D721Med (cell line): ENCODE results near the gene CADPS2.
"Not testable (repeated sequence)": the region's sequence is repeated elsewhere in the genome, so short reads cannot be mapped to it uniquely, and the experiment has no call there.

Experiments used
- DNase-seq: peaks from one replicate; pipeline ENCODE4 v3.0.0; 2011; ENCODE audit warnings: low spot score; ENCODE audit not compliant: insufficient read length
- FAIRE-seq: peaks from 2 replicates; lab custom pipeline; 2011; peaks lifted over from hg19 to GRCh38; lab: Jason Lieb, UNC
- TF ChIP-seq, protein P1 (sequence below): IDR thresholded peaks from 2 replicates; pipeline ENCODE4 v1.5.1; 2012; ENCODE audit warnings: mild to moderate bottlenecking, control low read depth; ENCODE audit not compliant: insufficient read depth; ENCODE audit errors: missing control alignments

The CADPS2 gene

DNA sequence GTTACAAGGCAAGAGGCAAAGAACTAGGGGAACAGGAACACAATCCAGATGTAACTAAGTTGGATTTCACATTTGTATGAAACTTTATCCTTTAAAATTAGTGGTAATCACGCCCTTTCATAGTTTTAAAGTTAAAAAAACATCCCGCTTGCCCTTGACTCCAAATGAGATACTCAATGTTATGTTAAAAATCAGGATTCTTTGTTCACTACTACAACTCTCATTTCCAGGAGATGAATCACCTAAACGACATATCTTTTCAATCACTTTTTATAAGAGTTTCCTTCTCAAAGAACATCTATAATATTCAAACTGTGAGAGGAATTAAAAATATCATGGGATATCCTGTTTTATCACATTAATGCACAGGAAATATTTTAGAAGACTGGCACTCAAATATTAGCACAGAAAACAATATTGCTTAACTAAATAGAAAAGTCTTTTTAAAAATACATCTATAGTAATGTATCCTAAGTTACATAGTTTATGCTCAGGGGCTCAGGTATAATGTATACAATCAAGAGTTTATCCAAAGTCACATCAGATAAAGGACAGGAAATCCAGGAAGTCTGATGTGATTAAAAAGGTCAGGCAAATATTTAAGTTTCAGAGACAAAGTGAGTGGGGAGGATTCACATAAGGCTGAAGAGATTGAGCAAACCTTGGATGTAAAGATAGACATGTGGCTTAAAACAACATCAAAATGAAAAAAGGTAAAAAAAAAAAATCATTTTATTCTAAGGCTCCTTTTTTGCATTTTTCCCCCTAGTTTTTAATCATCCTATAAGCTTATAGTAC is 41.9 kb downstream of the CADPS2 start:
- no peak for DNase-seq
- no peak for FAIRE-seq
- TF ChIP-seq, protein P1, sequence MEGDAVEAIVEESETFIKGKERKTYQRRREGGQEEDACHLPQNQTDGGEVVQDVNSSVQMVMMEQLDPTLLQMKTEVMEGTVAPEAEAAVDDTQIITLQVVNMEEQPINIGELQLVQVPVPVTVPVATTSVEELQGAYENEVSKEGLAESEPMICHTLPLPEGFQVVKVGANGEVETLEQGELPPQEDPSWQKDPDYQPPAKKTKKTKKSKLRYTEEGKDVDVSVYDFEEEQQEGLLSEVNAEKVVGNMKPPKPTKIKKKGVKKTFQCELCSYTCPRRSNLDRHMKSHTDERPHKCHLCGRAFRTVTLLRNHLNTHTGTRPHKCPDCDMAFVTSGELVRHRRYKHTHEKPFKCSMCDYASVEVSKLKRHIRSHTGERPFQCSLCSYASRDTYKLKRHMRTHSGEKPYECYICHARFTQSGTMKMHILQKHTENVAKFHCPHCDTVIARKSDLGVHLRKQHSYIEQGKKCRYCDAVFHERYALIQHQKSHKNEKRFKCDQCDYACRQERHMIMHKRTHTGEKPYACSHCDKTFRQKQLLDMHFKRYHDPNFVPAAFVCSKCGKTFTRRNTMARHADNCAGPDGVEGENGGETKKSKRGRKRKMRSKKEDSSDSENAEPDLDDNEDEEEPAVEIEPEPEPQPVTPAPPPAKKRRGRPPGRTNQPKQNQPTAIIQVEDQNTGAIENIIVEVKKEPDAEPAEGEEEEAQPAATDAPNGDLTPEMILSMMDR: no peak

DNA sequence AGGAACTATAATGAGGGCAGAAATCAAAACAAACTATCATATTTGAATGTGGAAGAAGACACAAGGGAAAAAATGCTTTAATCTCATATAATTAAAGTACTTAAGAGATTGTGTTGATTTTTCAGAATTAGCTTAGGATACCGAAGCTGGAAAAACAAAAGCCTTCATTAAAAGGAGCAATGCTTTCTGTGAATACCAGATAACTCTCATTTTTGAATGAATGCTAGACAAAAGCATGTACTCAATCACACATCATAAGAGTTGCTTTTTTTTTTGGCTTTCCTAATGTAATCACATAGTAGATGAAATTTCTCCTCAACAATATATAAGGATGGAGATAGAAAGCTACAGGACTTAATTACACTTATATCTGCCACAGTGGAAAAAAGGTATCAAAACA is 43.3 kb downstream of the CADPS2 start:
- FAIRE-seq: no peak

DNA sequence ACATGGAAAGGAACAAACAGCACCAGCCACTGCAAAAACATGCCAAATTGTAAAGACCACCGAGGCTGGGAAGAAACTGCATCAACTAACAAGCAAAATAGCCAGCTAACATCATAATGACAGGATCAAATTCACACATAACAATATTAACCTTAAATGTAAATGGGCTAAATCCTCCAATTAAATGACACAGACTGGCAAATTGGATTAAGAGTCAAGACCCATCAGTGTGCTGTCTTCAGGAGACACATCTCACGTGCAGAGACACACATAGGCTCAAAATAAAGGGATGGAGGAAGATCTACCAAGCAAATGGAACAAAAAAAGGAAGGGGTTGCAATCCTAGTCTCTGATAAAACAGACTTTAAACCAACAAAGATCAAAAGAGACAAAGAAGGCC is 50.0 kb downstream of the CADPS2 start:
- not testable (repeated sequence) for DNase-seq, FAIRE-seq

More for the DNA sequence above, 43.3 kb downstream of the CADPS2 start:
- no peak for DNase-seq
- TF ChIP-seq, protein P1: no peak

DNA sequence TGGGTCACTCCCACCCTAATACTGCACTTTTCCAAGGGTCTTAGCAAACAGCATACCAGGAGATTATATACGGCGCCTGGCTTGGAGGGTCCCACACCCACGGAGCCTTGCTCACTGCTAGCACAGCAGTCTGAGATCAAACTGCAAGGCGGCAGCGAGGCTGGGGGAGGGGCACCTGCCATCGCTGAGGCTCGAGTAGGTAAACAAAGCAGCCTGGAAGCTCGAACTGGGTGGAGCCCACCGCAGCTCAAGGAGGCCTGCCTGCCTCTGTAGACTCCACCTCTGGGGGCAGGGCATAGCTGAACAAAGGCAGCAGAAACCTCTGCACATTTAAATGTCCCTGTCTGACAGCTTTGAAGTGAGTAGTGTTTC is 51.7 kb downstream of the CADPS2 start:
- DNase-seq, FAIRE-seq: not testable (repeated sequence)

DNA sequence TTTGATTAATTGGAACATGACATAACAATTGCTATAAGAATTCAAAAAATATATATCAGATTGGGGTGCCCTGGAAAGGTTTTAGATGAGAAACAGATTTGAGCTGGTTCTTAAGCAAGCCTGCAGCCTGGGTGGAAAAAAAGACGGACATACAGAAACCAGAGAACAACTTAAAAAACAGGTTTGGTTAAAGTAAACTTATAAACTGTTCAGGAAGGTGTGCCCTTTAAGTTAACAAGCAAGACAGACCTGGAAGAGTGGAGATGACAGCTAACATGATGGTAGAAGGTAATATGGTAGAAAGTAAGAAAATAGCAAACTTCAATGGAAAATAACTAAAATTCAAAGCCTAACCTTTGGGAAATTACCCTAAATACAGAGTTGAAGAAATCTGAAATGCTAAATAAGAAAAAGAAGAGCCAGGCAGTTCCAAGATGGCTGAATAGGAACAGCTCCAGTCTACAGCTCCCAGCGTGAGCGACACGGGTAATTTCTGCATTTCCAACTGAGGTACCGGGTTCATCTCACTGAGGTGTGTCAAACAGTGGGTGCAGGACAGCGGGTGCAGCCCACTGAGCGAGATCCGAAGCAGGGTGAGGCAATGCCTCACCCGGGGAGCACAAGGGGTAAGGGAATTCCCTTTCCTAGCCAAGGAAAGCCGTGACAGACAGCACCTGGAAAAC is 52.2 kb downstream of the CADPS2 start:
- DNase-seq (no peak), FAIRE-seq (no peak)
- TF ChIP-seq, protein P1: no peak

DNA sequence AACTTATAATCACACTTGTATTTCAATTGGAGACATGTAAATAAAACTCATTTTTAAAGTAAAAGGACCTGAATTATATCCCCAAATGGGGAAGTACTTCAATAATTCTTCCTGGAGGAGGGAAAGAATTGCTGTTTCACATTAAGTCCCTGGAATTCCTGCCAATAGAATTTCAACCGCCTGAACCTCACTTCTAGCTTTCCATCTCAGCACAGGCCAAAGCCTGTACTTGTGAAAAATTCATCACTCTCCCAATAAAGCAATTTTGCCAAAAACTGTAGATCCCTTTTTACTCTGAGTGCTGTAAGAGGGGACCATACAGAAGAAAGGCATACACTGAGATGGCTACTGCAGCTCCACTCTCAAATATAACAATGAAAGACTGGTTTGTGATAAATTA is 54.8 kb downstream of the CADPS2 start:
- FAIRE-seq: no peak
- TF ChIP-seq, protein P1: no peak
- DNase-seq: no peak

DNA sequence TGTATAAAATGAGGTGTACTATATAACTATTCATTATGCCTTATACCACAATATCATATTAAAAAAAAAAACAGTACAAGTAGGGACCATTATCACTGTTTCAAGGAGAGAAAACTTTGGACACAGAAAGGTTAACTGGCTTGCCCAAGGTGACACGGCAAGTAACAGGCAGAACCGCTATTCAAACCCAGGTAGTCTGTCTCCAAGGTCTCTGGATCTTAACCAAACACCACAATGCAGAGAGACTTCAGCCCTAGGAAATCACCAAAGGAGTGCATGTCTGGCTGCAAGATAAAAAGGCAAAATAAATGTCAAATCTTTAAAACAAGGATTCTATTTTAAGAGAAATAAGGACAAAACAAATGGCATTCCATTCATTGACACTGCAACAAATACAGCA is 56.3 kb downstream of the CADPS2 start:
- DNase-seq: no peak
- FAIRE-seq: no peak
- TF ChIP-seq, protein P1: no peak

DNA sequence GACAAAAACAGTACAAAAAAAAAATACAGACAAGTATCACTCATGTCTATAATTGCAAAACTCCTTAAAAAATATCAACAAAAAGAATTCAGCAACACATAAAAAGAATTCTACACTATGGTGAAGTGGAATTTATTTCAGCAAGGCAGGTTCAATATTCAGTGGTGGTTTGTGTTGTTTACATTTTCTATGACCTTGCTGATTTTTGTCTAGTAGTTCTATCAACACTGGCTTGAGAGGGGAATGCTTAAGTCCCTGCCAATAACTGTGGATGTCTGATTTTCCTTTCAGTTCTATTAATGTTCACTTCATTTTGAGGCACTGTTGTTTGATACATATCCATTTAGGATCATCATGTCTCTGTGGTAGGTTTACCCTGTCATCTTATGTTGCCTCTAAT is 58.5 kb downstream of the CADPS2 start:
- FAIRE-seq: no peak
- TF ChIP-seq, protein P1: no peak
- no peak for DNase-seq
